Measurements from ENCODE around the gene PLVAP.
"Not testable (repeated sequence)": the region's sequence is repeated elsewhere in the genome, so short reads cannot be mapped to it uniquely, and the experiment has no call there.

The PLVAP gene

DNA sequence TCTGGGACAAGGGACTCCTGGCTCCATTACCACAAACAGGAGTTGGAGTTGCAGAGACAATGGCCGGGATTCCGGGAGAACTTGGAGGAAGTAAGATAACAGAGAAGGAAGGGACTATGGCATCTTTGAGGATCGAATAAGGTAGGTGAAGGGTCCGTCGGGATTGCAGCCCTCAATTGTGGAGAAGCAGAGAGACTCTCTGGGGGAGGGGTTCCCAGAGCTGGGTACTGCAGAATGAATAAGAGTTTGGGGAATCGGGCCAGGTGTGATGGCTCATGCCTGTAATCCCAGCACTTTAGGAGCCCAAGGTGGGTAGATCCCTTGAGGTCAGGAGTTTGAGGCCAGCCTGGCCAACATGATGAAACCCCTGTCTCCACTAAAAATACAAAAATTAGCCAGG, 24.5 kb upstream of the PLVAP start:
- no peak for DNase-seq (ENCODE audit: low spot score)

DNA sequence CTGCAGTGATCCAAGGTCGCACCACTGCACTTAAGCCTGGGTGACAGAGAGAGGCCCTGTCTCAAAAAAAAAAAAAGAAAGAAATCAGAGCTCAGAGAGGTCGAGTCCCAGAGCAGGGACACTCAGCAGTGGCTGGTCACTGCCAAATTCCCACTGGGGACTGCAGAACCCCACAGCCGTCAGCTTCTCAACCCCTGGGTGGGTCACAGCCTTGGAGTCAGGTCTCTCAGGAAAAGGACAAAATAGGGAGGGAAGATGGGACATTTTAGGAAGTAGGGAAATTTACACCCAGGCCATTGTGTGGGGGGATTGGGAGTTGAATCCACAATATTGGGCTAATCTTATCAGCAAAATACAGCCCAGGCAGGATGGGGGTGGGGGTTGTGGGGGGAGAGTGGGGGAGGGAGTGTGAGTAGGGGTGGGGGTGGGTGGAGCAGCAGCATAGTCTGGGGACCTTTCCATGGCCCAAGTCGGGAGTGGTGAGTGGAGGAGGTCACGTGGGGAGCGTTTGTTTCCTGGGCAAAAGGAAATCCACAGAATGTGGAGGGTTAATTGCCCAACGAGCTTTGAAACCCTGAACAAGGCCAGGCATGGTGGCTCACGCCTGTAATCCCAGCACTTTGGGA, 21.9 kb upstream of the PLVAP start:
- DNase-seq (ENCODE audit: low spot score) = no peak

DNA sequence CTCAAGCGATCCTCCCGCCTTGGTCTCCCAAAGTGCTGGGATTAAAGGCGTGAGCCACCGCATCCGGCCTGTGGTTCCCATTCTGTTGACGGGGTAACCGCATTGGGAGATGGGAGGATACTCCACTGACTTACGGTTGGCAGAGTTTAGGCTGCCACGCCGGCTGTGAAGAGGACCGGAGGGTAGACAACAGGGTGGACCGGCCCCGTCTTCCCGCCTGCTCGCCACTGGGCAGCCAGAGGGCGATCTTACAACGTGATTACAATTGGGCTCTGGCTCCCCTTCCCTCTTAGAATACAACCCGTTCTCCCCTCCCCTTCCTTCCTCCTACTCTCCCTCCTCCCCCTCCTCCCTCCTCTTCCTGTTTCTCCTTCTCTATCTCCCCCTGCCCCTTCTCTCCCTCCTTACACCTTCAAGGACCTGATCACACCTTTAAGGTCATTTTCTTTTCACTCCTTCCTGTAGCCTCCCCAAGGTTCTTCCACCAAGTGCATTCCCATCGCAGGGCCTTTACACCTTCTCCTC, 17.8 kb upstream of the PLVAP start:
- peak; percentile 79 for DNase-seq (ENCODE audit: low spot score)

DNA sequence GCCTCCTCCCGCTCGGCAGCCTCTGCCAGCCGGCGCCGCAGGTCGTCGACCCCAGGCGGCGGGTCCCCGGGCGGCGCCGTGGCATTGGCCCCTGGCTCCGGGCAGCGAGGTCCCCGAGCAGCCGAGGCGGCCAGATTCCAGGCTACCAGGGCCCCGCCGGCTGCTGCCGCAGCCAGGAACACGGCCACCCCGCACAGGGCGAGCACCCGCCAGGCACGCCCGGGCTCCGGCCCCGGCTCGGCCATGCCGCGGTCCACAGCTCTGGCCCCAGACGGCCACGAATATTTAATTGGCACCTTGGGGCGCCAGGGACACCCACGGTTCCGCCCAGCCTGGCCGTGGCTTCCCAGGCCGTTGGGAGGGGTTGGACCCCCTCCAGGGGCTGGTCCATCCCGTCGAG, 16.8 kb upstream of the PLVAP start, which contains the start of gene CCDC194:
TSS of gene CCDC194 (minus strand) at position 283 of the 400 bp plus-strand sequence. CDS start at position 245, 38 bp downstream.
- DNase-seq (ENCODE audit: low spot score) = no peak

DNA sequence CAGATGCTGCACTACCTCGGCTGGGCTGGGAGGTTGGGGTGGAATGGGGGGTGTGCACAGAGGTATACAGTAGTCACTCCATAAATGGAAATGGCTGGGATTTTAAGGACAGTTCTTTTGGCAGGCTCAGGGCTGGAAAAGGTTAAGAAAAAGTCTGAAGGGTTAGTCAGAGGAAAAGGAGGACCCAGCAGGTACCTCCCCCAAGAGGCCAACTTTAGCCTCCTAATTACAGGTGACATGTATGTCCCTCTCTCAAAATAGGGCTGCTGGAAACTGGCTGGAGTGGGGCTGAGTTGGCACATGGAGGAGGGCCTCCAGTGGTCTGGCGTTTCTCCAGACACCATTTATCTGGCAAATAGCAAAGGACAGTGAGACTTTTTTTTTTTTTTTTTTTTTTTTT, 15.9 kb upstream of the PLVAP start:
- DNase-seq (ENCODE audit: low spot score) = no peak

DNA sequence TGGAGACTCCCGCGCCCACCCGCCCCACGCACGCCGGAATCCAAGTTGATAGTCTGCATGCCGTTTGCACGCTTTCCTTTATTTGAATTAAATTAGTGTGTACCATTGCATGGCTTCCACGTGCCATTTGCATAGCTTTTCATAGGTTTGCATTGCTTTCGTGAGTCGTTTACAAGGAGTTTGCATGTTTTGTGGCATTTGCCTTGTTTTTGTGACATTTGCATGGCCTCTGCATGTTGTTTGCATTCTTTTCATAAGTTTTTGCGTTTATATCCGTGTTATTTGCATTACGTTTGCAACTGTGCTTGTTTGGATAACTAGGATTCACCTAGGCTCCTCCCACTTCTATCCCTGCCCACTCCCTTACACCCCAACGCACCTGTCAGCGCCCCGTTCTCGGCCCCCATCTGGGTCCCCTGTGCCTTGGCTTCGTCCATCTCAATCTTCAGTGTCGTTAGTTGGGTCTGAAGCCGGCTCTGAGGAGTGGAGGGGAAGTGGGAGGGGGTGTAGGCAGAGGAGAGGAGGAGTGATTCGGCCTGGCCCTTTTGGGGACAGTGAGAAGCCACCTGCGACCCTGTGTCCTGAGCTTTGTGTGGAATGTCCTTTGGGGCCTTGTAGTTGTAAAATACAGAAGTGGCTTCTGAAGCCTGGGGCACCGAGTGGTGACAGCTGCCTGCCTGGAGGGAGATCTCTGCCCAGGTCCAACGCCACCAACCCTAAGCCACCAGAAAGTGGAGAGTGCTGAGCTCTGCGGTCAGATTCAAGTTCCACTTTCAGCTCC, 14.4 kb upstream of the PLVAP start:
- DNase-seq (ENCODE audit: low spot score) = no peak

DNA sequence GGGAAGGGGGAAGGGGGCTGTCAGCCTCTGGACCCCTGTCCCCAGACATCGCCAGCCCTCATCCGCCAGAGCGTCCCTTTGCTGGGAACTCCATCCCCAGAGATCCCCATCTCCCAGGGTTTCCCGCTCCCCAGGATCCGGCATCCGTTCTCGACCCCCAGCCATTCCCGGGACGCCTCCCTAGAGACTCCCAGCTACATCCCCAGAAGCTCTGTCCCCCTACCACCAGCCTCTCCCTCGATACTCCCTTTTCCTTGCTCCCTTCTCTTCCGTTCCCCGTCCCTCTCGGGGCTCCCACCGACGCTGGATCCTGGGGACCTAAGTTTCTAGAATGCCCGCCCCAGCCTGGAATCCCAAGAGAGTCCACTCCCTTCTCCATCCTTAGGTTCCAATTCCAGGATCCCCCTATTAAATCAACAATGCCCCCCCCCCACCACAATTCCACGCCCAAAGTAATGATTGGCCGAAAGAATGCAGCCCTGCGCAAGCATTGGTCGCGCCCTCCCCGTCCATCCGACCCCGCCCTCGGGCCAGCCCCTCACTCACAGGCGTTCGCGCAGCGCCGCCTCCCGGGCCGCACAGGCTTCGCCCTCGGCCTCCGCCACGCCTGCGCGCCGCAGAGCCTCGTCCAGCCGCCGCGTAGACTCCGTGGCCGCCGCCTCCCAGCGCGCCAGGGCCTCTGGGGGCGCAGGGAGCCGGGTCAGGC, 13.7 kb upstream of the PLVAP start:
- DNase-seq (ENCODE audit: low spot score) = peak; percentile 98

DNA sequence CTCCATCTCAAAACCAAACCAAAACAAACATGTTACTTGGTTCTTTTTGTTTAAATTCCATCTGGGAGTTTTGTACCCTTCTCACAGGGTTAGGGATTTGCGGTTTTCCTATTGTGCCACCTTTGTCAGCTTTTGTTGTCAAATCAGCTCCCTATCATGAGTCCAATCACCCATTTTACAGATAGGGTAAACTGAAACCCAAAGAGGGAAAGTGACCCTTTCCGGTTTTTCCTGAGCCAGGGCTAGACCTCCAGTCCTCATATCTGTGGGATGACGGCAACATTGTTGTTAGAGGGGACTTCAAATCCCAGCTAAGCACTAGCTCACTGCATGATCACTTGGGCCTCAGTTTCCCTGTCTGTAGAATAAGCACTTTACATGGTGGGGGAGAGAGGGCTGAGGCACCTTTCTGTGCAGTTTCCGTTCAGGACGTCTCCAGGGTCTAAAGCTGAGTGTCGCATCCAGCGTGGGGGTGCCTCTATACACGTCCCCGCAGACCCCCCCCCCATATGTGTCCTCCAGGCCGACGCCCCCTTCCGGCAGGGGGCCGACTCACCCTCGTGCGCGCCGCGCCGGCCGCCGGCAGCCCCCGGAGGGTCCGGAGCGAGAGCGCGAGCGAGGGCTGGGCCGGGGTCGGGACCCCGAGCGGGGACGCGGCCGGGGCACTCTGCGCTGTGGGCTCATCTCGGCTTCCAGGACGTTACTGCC, 13.0 kb upstream of the PLVAP start:
- no peak for DNase-seq (ENCODE audit: low spot score)

DNA sequence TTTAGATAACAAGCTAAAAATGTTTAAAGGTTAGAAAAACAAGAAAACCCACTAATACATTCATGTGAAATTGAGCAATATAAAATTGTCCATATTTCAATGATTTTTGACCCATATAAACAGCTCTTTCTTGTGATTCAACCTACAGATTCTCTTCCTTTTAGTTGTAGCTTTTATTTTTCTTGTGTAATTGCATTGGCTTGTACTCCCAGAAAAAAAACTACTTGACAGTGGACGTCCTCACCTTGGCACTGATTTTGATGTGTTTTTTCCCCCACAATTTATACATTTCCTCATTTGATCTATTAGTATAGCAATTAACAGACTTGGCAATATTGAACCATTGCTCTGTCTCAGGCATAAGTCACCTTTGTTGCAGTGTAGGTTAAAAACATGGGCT, 12.1 kb upstream of the PLVAP start:
- DNase-seq (ENCODE audit: low spot score) = no peak

DNA sequence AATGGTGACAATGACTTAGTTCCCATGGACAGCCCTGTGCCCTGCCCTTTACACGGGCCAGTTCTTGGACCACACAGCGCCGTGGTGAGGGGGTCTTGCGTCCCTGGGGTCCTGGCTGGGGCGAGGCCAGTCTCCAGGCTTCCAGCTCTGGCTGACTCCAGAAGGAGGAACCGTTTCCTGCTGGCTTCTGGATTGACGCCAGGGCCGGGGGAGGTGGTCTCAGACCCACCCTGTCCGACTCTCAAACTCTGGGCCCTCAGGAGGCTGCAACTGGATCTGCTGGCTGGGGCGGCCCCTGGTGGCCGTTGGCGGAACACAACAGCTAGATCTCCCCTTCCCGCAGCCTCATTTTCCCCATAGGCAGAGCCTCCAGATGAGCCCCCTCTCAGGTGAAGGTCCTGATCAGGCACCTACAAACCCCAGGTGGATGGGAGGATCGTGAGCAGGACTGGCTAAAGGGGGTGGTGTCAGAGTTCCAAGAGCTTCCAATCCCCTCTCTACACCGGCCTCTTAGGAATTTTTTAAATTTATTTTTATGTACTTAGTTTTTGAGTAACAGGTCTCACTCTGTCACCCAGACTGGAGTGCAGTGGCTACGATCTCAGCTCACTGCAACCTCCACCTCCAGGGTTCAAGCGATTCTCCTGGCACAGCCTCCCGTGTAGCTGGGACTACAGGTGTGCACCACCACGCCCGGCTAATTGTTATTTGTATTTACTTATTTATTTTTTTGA, 8.9 kb upstream of the PLVAP start:
- DNase-seq (ENCODE audit: low spot score) = peak; percentile 88

DNA sequence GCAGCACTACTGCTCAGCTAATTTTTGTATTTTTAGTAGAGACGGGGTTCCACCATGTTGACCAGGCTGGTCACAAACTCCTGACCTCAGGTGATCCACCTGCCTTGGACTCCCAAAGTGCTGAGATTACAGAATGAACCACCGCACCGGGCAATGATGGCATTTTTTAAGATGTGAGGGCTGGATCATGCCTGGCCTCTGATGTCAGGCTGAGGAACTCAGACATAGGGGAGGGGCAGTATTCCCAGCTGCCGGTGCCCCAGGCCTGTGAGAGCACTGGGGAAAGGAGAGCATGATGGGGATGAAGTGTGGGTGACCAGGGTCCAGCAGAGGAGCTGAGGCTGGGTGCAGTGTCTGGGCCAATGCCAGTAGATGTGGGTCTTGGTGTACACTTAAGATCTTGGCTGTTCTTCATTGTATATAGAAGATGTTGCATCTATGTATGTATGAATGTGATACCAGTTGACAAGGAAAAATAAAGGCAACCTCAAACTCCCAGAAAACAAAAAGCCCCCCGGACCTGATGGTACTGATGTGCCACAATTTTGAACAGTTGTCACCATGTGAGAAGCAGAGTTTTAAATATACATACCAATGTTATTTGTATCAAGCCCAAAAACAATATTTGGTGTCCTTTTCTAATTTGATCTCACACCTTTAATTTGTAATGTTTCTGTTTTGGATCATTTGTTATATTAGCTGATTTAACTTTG, 3.4 kb upstream of the PLVAP start:
- DNase-seq (ENCODE audit: low spot score) = no peak

DNA sequence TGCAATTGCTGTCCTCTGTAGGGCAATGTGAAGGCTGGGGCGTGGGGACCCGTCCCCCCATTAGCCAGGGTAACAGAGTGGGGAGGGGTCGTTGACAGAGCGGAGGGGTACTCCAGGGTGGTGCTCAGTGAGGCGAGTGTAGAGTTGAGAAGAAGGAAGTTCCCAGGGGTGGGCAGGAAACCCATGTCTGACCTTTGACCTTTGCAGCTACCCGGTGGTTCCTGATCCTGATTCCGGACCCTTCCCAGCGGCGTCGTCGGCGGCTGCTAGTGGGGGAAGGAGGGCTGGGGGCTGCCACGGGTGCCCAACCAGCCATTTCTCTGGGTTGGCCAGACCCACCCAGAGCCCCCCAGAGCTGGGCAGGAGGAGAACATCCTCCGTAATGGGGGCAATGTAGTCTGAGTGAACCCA, 2.1 kb upstream of the PLVAP start:
- no peak for DNase-seq (ENCODE audit: low spot score)

DNA sequence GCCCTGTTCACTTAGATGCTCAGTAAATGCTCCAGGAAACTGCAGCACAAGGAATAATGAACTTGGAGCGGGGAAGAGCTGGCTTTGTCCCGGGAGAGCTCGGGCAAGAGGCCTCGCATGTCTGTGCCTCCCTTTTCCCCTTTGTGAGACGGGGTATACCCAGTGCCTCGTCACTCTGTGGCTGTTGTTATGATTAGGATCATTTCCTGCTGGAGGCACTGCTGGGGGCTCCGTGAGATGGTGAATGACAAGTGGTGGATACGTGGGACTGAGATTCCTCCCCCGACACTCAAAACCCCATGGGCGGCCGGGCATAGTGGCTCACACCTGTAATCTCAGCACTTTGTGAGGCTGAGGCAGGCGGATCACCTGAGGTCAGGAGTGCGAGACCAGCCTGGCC, 1.1 kb upstream of the PLVAP start:
- DNase-seq (ENCODE audit: low spot score) = no peak

DNA sequence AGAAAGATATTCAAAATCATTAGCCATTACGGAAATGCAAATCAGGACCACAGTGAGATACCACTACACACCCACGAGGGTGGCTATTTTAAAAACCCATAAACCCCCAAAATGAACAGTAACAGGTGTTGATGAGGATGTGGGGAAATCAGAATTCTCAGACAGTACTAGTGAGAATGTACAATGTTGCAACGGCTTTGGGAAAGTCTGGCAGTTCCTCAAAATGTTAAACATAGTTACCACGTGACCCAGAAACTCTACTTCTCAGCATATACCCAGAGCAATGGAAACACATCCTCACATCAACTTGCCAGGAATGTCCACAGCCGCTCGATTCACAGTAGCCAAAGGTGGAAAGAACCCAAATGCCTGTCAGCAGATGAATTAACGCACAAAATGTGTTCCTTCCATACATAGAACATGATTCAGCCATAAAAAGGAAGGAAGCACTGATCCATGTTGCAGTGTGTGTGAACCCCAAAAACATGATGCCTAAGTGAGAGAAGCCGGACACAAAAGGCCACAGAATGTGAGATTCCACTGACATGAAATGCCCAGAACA, 7.0 kb downstream of the PLVAP start:
- no peak for DNase-seq (ENCODE audit: low spot score)

DNA sequence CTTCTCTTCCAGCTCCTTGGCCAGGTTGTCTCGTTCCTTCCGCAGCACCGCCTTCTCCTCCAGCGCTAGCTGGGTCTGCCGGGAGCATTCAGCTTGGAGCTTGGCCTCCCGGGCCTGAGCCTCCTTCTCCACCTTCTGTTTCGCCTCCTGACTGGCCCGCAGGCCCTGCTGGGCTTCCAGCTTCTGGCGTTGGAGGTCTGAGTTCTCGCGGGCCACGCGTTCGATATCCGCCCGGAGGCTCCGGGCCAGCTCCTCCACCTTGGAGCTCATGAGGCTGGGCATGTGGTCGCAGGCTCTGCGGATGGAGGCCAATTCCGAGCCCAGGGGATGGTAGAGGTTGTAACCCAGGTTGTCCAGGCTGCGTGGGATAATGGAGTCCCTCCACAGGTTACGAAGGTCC, 11.8 kb downstream of the PLVAP start:
- no peak for DNase-seq (ENCODE audit: low spot score)

DNA sequence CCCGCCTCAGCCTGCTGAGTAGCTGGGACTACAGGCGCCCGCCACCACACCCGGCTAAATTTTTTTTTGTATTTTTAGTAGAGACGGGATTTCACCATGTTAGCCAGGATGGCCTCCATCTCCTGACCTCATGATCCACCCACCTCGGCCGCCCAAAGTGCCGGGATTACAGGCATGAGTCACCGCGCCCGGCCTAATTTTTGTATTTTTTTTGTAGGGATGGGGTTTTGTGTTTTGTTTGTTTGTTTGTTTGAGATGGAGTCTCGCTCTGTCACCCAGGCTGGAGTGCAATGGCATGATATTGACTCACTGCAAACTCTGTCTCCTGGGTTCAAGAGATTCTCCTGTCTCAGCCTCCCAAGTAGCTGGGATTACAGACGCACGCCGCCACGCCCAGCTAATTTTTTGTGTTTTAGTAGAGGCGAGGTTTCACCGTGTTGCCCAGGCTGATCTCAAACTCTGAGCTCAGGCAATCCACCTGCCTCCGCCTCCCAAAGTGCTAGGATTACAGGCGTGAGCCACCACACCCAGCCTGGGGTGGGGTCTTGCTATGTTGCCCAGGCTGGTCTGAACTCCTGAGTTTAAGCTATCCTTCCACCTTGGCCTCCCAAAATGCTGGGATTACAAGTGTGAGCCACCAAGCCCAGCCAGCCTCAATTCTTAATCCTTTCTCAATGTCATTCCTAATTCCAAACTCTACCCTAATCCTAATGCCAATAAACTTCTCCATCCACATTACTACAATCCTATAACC, 13.1 kb downstream of the PLVAP start:
- not testable (repeated sequence) for DNase-seq (ENCODE audit: low spot score)

DNA sequence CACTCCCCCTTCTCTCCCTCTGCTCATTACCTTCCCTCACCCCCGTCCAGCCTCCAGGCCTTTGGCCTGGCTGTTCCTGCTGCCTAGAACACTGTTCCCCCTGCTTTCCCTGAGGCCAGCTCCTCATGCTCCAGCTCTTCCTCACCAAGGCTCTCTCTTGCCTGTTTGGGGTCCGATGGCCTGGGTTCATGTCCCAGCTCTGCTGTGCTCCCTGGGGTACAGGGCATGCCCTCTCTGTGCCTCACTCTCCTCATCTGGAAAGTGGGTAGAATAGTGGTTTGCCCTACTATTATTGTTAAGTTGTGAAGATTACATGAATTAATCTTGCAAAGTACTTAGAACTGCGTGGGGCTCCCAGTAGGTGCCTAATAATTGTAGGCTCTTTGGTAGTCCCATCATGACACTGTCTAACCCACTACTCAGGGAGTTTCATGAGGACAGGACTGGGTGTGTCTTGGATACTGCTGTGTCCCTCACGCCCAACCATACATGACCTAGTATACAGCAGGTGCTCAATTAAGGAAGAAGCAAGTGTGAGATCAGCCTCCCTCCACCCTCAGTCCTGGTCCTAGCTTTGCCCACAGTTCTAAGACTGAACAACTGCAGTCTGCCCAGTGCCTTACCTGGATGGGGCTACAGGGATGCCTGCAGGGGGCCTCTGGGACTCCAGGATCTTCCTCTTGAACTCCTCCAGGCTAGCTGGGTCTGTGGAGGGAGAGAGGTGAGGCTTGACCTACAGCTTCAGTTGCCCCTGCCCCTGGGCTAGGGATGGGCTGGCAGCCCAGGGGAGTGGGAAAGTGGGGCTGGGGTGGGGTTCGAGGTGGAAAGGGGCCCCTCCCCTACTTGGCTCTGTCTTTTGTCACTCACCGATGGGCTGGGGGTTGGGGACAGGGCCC, 17.0 kb downstream of the PLVAP start:
- peak; percentile 25 for DNase-seq (ENCODE audit: low spot score)

DNA sequence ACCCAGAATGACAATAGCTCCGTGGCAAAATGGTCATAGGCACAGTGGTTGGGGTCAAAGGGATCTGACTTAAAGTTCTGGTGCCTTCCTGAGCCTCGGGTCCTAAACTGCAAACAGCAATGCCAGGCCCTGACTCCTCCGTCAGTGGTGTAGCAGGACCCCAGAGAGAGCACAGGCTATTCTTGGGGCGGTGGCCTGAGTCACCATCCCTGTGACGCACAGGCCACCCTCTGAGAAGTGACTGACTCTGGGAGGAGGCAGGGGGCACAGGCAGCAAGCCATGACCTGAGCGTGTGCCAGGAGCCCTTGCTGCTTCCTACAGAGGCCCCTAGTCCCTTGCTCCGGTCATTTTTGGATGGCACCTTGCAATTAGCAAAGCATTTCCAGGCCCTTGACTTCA, 18.7 kb downstream of the PLVAP start:
- peak; percentile 29 for DNase-seq (ENCODE audit: low spot score)

DNA sequence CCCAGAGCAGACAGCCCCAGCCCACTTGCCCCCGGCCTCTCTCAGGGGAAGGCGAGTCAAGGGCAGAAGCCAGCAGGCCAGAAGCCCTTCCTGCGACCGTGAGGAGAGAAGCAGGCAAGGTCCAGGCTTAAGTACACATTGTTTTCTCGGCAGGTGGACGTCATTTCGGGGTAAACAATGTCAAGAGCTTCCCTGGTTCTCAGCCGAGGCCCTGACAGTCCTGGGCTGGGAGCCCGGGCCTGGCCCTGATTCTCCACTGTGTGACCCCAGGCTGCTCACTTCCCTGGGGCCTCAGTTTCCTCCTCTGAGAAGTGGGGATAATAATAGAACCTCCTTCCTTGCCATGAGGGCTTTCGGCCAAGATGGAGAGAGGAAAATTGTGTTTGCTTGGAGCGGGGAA, 19.4 kb downstream of the PLVAP start:
- no peak for DNase-seq (ENCODE audit: low spot score)

Data from D341Med (cell line).